OCI-LY7 (cell line): Measurements from ENCODE around the gene ZBED5.

Source experiments
- CTCF ChIP-seq: fragments of 200-600 bp; sonication (generic); conservative IDR thresholded peaks from 2 replicates; pipeline ENCODE4 v1.5.1; 2014; ENCODE audit warnings: mild to moderate bottlenecking, antibody characterized with exemption, low read length, moderate library complexity, mixed read lengths
- EZH2phosphoT487 ChIP-seq: fragments of 200-600 bp; sonication (generic); IDR thresholded peaks from 2 replicates; pipeline ENCODE4 v1.6.1; 2018; ENCODE audit warnings: low read depth, borderline replicate concordance, mild to moderate bottlenecking, mixed run types, antibody characterized with exemption, low read length, moderate library complexity, mixed read lengths

- no peak for TF ChIP-seq CTCF
- TF ChIP-seq EZH2phosphoT487: no peak
Observed at GRCh38 chr11:10894666-10895065, 36.8 kb upstream of the ZBED5 start.
